Stimulated activated CD4-positive, alpha-beta T cell treated with anti-CD3 and anti-CD28 coated beads, Interleukin-4, amount 100 ng/mL, for 24 hours (primary cell): ENCODE measurements around the gene LACTB.

ENCODE experiments used
- DNase-seq: peaks from one replicate; pipeline ENCODE4 v3.0.0-alpha.2; 2020

Gene LACTB

DNA sequence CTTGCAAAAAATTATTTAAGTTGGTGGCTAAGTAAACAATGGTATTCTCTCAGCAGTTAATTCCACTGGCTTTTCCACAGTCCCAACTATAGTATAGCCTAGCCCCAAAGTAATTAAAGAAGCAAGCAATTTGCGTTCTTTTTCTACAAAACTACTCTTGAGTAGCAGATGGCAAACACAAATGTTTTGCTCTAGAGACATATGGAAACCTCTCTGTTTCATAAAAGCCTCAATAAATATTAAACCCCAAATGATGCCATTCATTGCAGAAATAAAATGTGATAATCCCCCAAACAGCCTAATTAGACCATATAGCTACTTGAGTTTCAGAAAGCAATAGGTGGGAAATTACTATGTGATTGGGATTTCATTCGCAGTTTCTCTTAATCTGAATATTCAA, 59.1 kb downstream of the LACTB start:
- DNase-seq, result no peak

DNA sequence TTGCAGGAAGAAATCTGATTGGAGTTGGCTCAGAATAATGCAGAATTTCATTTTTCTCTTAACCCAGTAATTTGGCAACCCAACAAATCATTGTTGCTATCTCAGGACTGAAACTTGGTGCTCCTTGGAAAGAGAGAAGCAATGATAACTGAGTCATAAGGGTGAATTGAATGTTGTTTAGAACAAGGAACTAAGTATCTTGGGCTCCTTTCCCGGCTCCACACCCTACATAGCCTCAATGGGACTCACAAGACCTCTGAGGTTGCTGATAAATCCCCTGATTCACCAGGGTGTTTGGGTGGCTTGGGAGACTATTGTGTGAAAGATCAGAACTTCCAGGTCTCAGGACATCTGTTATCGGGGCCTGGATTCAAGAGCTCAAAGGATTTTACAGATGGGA, 60.0 kb downstream of the LACTB start:
- no peak for DNase-seq

DNA sequence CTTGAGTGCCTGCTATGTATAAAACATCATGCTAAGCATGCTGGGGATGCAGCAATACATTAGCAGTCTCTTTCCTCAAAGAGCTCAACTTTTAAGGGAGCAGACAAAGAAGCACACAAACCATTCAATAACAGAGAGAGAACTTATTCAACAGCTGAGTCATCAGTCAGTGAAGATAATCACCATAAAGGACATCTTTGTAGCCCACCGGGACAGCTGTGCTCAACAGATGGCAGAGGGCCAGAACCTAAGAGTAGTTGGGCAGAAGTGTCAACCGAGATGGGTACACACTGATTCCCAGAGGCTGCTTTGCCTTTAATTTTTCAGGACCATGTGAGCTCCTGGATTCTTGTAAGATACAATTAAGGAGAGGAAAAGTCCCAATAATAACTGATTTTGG, 63.5 kb downstream of the LACTB start:
- DNase-seq, result no peak

GRCh38 chr15:63186065-63186464, 64.4 kb downstream of the LACTB start:
- DNase-seq, result no peak

GRCh38 chr15:63187589-63188226, 66.0 kb downstream of the LACTB start:
- no peak for DNase-seq

DNA sequence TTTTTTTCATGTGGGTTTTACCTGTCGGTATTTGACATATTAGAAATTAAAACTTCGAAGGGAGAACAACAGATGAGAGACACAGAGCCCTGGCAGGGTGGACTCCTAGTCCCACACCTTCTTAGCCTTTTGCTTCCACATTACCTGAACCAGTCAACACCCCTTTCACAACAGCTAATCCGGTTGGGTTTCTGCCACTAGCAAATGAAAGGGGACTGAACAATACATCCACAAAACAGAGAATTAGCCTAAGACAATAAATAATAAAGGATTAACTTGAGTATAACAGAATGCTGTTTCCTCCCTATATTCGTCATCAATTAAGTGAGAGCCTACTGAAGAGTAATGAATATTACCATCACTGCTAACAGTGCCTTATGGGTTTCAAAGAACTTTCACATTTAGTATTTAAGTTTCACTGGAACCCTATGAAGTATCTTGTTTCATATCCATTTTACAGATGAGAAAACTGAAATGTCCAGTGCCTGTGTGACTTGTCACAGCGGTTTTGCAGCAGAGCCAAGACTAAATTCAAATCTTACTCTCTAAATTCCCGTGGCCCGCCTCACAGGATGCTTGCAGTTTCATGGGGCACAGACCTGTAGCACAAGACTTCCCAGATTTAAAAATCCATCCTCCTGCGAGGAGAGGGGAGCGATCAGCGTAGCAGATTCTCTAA, 66.7 kb downstream of the LACTB start:
- peak; percentile 40 for DNase-seq

DNA sequence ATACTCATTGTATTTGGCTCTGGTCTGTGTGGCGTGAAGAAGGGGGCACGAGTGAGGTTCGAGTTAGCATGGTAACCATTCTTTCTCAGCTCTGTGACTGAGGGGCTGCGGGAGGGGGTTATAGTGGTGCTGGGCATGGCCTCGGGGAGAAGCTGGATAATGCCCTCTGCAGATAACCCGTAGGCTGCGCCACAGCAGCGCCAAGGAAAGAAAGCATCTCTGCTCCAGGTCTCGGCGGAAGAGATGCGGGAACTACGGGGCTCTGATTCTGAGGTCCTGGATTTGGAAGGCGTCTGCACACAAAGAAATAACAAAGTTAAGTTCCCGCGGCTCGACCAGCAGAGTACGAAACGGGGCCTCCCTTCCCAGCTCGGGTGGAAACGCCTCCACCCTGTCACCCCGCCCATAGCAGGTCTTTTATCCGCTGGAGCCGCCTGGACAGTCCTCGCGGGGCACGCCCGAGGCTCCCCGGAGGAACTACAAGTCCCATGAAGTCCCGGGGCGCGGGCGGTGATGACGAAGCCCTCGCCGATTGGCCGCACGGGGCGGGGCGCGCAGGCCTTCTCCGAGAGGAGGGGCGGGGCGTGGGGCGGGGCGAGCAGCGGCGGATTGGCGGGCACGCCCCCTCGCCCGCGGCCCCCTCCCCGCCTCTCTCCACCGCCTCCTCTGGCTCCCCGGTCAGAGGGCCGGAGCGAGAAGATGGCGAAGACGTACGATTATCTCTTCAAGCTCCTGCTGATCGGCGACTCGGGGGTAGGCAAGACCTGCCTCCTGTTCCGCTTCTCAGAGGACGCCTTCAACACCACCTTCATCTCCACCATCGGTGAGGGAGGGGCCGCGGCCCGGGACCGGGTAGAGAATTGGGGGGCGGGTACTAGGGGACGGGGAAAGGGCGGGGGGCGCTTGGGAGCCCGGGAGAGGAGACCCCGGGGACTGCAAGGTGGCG, 67.5 kb downstream of the LACTB start, which contains the start of gene RAB8B:
Gene RAB8B, plus strand, starts transcription at position 681 of the 946 bp plus-strand sequence. Its CDS starts 19 bp downstream, at position 700.
- DNase-seq, result peak; percentile 98

- no peak for DNase-seq
Observed at GRCh38 chr15:63189941-63190768, 68.5 kb downstream of the LACTB start.

DNA sequence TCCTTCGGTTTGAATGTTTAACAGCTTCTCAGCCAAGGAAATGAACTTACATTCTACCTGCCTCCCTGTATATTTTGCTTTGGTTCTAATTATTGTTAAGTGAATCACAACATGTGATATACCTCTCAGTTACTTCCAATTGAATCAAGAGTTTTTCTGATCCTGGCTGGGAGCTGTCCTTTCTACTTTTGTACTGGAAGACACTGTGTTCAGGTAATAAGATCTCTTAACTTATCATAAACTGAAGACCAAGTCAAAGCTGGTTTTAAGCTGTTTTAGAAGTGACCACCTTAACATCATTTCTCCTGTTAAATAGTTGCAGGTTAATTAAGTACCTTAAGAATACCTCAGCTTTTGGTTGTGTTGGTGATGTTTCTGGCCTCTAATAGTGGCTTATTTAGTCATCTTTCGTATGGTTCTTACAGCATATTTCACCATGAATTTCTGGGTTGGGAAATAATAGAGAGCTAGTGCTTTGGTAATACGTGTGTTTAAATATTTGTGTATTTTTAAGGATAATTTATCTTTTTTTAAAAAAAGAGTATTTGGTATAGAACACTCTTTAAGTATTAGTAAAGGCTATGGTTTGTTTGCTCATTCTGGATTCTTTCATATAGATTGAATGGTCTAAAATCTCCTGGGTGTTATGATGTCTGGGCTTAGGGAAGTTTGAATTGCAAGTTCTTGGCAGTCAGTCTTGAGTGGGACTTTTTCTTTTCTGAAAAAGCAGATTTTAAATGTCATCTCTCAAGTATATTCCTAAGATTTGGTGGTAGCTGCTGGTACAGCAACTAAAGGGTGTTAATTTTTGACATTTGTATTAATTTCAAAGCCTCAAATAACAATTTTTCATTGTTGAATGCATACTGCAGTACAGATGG, 69.3 kb downstream of the LACTB start:
- no peak for DNase-seq
